Neural crest cell (in vitro differentiated cells): ENCODE results near the gene RNF114. TPM values are rescaled to one million over a fixed set of nuclear protein-coding genes. Genes with fewer than 3 reads are reported as not detected.
"Not testable (repeated sequence)": the region's sequence is repeated elsewhere in the genome, so short reads cannot be mapped to it uniquely, and the experiment has no call there.

Experiments
- DNase-seq: peaks from one replicate; pipeline ENCODE4 v3.0.0; 2021; ENCODE audit warnings: low read depth, mixed read lengths, low spot score
- H3K27ac Mint-ChIP-seq: one replicate; pipeline ENCODE4 v1.8.0; 2021; ENCODE audit warnings: mild to moderate bottlenecking, mixed read lengths; ENCODE audit not compliant: unreplicated experiment
- H3K27me3 Mint-ChIP-seq: 2 replicates; pipeline ENCODE4 v1.8.0; 2021; ENCODE audit warnings: low read depth, mild to moderate bottlenecking, mixed read lengths
- H3K36me3 Mint-ChIP-seq: 2 replicates; pipeline ENCODE4 v1.8.0; 2021; ENCODE audit warnings: low read depth, mild to moderate bottlenecking, mixed read lengths
- H3K4me1 Mint-ChIP-seq: 2 replicates; pipeline ENCODE4 v1.8.0; 2021; ENCODE audit warnings: mixed read lengths
- H3K4me3 Mint-ChIP-seq: one replicate; pipeline ENCODE4 v1.8.0; 2021; ENCODE audit warnings: mild to moderate bottlenecking, mixed read lengths
- H3K9me3 Mint-ChIP-seq: 2 replicates; pipeline ENCODE4 v1.8.0; 2021; ENCODE audit warnings: mixed read lengths
- total RNA-seq: library from RNA; stranded (reverse); gene quantifications from 2 replicates; pipeline ENCODE4 v1.2.1, GENCODE V29; 2021
- TF ChIP-seq, protein P1 (sequence below): fragments of 200-600 bp; sonication (generic); conservative IDR thresholded peaks from 2 replicates; pipeline ENCODE4 v1.5.0; 2021; ENCODE audit warnings: antibody characterized with exemption, mild to moderate bottlenecking

The RNF114 gene
- total RNA-seq, 1 donor from 2014 or later: 53.0 TPM

GRCh38 chr20:49892817-49893216 is 43.4 kb upstream of the RNF114 start:
- Mint-ChIP-seq H3K4me3 (no peak overlapping the region), H3K27me3 (no peaks in the 10 kb centered on the region), H3K4me1 (peaks cover 57% of the 10 kb centered on the region), H3K27ac (peak overlapping the region; percentile 47), H3K9me3 (no peaks in the 10 kb centered on the region), H3K36me3 (no peaks in the 10 kb centered on the region)
- TF ChIP-seq, protein P1, sequence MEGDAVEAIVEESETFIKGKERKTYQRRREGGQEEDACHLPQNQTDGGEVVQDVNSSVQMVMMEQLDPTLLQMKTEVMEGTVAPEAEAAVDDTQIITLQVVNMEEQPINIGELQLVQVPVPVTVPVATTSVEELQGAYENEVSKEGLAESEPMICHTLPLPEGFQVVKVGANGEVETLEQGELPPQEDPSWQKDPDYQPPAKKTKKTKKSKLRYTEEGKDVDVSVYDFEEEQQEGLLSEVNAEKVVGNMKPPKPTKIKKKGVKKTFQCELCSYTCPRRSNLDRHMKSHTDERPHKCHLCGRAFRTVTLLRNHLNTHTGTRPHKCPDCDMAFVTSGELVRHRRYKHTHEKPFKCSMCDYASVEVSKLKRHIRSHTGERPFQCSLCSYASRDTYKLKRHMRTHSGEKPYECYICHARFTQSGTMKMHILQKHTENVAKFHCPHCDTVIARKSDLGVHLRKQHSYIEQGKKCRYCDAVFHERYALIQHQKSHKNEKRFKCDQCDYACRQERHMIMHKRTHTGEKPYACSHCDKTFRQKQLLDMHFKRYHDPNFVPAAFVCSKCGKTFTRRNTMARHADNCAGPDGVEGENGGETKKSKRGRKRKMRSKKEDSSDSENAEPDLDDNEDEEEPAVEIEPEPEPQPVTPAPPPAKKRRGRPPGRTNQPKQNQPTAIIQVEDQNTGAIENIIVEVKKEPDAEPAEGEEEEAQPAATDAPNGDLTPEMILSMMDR: no peak
- DNase-seq: no peak

- no peaks in the 10 kb centered on the region for H3K9me3 Mint-ChIP-seq
- H3K36me3 Mint-ChIP-seq: no peaks in the 10 kb centered on the region
- no peak for DNase-seq
- TF ChIP-seq, protein P1: no peak
- no peaks in the 10 kb centered on the region for H3K27me3 Mint-ChIP-seq
- peak overlapping the region; percentile 47 for H3K27ac Mint-ChIP-seq
- no peak overlapping the region for H3K4me3 Mint-ChIP-seq
- H3K4me1 Mint-ChIP-seq: peaks cover 53% of the 10 kb centered on the region
Measured at GRCh38 chr20:49893242-49894072, 42.7 kb upstream of the RNF114 start.

DNA sequence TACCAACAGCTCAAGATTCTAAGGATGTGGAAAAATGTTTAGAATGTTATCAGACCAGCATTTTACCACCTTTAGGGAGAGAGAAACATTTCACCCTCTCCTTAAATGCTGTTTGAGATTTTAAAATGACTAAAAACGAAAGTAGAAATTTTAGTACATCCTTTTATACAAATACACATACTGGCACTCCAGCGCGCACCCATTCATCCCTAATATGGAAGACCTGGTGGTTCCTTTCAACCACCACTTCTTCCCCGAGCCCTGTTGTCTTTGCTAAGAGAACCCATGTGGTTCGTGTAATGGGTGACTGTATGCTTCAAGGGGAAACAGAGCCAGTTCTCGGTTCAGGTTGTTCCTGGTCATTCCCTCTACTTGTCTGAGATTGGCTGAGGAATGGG is 42.1 kb upstream of the RNF114 start:
- peaks cover 47% of the 10 kb centered on the region for H3K4me1 Mint-ChIP-seq
- DNase-seq: no peak
- no peaks in the 10 kb centered on the region for H3K36me3 Mint-ChIP-seq
- no peak overlapping the region for H3K4me3 Mint-ChIP-seq
- H3K9me3 Mint-ChIP-seq: no peaks in the 10 kb centered on the region
- H3K27me3 Mint-ChIP-seq: no peaks in the 10 kb centered on the region
- TF ChIP-seq, protein P1: no peak
- H3K27ac Mint-ChIP-seq: no peak overlapping the region

GRCh38 chr20:49895474-49896093 is 40.6 kb upstream of the RNF114 start:
- H3K27ac Mint-ChIP-seq, H3K27me3 Mint-ChIP-seq: not testable (repeated sequence)

GRCh38 chr20:49896204-49896603 is 40.0 kb upstream of the RNF114 start:
- Mint-ChIP-seq H3K27me3 (no peaks in the 10 kb centered on the region), H3K36me3 (no peaks in the 10 kb centered on the region), H3K4me1 (peaks cover 29% of the 10 kb centered on the region), H3K9me3 (no peaks in the 10 kb centered on the region), H3K27ac (no peak overlapping the region), H3K4me3 (no peak overlapping the region)
- TF ChIP-seq, protein P1: no peak
- no peak for DNase-seq

More at GRCh38 chr20:49895474-49896093, 40.6 kb upstream of the RNF114 start:
- not testable (repeated sequence) for H3K9me3 Mint-ChIP-seq, DNase-seq, H3K36me3 Mint-ChIP-seq, H3K4me3 Mint-ChIP-seq
- peaks cover 32% of the 10 kb centered on the region for H3K4me1 Mint-ChIP-seq
